Mononuclear cell (primary cell): ENCODE measurements around the gene FGF19. TPM values are rescaled to one million over a fixed set of nuclear protein-coding genes. Genes with fewer than 3 reads are reported as not detected.

Source experiments
- H3K27me3 ChIP-seq: 2 replicates; pipeline ENCODE4 v1.6.0; 2011; ENCODE audit warnings: low read length, control low read depth; ENCODE audit not compliant: insufficient read depth
- H3K4me1 ChIP-seq: 2 replicates; pipeline ENCODE4 v1.5.1; 2011; ENCODE audit warnings: mild to moderate bottlenecking, low read length, control low read depth; ENCODE audit not compliant: insufficient read depth
- H3K4me3 ChIP-seq: 2 replicates; pipeline ENCODE4 v1.5.1; 2011; ENCODE audit warnings: mild to moderate bottlenecking, low read length, moderate library complexity
- H3K9me3 ChIP-seq: 2 replicates; pipeline ENCODE4 v1.5.1; 2011; ENCODE audit warnings: low read depth, mild to moderate bottlenecking, control low read depth, low read length
- total RNA-seq: library from RNA; depleted of rRNA; stranded (reverse); fragments of >200 nt; gene quantifications from one replicate; pipeline ENCODE4 v1.2.3, GENCODE V29; 2012

The FGF19 gene
- total RNA-seq, 1 donor, result not detected

DNA sequence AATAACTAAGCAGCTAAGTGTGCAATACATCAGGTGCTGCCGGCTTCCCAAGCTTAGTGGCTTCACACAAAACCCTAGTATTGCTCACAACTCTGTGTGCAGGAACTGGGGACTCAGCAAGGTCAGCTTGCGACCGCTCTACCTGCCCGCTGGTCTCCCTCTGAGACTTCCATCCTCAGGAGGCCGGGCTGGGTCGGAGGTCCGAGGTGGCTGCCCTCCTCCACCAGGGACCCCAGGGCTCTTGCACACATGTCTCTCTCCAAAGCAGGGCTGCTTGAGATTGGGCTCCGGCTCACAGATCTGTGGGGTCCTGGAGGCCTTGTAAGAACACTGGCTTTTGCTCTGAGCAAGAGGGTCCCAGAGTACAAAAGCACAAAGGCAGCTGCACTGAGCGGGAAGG is 25.4 kb upstream of the FGF19 start:
- no peak overlapping the region for H3K4me3 ChIP-seq
- no peaks in the 10 kb centered on the region for H3K4me1 ChIP-seq
- no peaks in the 10 kb centered on the region for H3K9me3 ChIP-seq
- no peaks in the 10 kb centered on the region for H3K27me3 ChIP-seq

DNA sequence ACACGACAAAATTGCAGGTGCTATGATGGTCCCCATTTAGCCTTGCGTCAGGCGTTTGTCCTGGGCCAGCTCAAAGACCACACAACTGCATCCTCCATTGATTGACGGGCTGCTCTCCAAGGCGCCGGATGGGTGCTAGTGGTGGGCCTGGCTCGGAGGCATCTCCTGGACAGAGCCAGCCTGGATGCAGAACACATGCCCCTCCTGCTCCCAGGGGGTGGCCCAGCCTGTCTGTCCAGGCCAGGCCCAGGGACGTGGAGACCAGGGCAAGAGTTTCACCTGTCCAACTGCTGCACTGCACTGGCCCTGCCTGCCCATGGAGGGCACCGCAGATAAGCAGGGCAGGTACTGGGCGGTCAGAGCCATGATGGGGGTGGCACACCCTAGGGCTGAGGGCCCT is 23.4 kb upstream of the FGF19 start:
- H3K27me3 ChIP-seq, result no peaks in the 10 kb centered on the region
- H3K4me1 ChIP-seq, result no peaks in the 10 kb centered on the region
- no peak overlapping the region for H3K4me3 ChIP-seq
- H3K9me3 ChIP-seq, result no peaks in the 10 kb centered on the region

DNA sequence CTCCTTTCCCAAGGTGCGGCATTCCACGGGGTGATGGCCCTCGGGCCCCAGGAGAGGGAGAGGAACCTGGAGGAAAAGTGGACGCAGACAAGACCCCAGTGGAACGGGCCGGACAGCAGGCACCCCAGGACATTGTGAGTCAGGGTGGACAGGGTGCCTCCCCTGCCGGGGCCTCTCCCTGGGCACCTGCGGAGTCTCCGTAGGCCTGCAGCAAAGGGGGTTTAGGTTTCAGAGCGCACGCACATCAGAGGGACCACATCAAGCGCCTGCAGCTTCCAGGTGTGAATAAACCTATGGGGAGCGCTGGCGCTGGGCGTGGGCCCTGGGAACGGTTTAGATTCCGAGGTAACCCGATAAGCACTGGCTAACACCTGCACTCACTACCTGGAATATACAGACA is 22.7 kb upstream of the FGF19 start:
- Histone ChIP-seq H3K4me1 (no peaks in the 10 kb centered on the region), H3K4me3 (no peak overlapping the region), H3K27me3 (peaks cover under 1% of the 10 kb centered on the region), H3K9me3 (no peaks in the 10 kb centered on the region)

DNA sequence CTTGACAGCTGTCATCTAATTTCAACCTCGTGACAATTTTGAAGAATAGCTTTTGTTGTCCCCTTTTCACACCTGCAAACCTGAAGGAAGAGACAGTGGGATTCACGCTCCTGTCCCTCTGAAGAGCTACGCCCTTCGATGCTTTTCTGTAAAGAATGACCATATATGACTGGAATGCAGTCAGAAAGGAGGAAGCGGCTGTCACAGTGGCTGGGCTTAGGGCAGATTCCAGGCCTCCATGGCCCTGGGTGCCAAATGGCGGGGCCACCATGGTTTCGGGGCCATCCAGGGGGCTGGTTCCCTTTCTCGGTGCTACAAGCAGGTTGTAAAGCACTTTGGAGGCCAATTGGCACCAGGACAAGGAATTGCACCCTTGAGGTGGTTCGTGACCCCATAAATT is 22.2 kb upstream of the FGF19 start:
- Histone ChIP-seq H3K4me3 (no peak overlapping the region), H3K4me1 (no peaks in the 10 kb centered on the region), H3K27me3 (peaks cover 5% of the 10 kb centered on the region), H3K9me3 (no peaks in the 10 kb centered on the region)

DNA sequence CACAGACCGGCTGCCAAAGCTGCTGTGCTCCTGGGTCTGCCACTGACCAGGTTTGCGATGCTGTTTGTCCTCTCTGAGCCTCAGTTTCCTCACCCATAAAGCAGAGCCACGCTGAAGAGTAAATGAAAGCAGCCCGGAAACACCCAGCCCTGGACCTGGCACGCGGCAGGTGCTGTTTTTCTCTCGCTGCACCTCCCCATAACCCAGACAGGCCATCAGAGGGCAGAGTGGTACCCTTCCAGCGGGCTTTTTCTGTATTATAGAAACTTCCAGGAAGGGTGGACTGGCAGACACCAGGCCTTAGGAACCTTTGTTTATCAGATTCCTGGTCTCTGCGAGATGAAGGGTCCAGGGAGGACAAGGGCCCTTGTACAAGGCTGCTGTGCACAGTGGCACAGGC is 17.9 kb upstream of the FGF19 start:
- peaks cover 15% of the 10 kb centered on the region for H3K27me3 ChIP-seq

DNA sequence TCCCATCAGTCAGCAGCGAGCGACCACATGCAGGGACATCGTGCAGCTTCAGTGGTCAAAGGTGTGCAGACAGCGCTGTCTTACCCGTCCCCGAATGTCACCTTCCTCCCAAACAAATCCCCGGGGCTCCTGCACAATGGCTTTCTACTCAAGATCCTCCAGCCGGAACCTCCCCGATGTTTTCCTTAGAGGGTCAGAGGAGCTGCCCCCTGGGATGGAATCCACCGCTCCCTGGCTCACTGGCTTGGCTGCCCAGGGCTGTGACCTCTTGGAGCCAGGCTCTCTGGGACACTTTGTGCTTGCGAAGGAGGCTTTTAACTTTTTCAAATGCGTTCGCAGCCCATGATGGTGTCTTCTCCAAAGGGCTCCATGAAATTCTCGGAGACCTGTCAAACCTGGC is 17.3 kb upstream of the FGF19 start:
- H3K9me3 ChIP-seq, result no peaks in the 10 kb centered on the region
- H3K4me3 ChIP-seq, result no peak overlapping the region
- no peaks in the 10 kb centered on the region for H3K4me1 ChIP-seq
- H3K27me3 ChIP-seq, result peaks cover 15% of the 10 kb centered on the region

More for the DNA sequence above, 17.9 kb upstream of the FGF19 start:
- H3K4me1 ChIP-seq, result no peaks in the 10 kb centered on the region
- H3K9me3 ChIP-seq, result no peaks in the 10 kb centered on the region
- no peak overlapping the region for H3K4me3 ChIP-seq

DNA sequence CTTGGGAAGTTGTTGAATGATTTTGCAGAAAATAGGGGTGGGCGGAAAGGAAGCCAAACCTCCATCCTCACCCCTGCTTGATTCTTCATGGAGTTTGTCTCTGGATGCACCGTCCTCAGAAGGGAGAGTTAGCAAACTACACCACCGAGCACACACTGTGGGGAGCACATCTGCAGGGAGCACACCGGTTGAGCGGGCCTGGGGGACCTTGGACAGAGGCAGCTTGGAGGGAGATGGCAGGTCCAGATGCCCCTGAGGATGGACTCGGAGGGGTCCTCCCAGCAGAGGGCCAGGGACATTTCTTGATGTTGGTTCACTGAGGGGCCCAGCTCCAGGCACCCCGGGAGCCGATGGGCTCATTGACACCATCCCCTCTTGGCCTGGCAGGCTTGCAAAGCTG is 15.1 kb upstream of the FGF19 start:
- Histone ChIP-seq H3K9me3 (no peaks in the 10 kb centered on the region), H3K4me3 (no peak overlapping the region), H3K27me3 (peaks cover 15% of the 10 kb centered on the region), H3K4me1 (no peaks in the 10 kb centered on the region)

DNA sequence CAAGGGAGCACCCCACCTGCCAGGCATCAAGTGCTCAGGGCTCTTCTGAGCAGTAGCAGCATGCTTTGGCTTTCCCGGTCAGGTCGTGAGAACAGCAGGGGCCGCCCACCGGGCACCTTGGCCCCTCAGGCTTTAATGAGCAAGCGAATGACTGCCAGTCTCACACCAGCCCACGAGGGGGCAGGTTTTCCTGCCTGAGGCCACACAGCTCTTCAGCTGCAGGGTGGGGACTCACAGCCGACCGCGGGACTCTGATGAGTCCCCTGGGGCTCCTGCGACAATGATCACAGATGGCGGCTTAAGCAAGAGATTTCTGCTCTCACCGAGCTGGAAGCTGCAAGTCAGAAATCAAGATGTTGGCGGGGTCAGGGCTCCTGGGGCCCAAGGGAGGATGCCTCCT is 14.3 kb upstream of the FGF19 start:
- Histone ChIP-seq H3K9me3 (no peaks in the 10 kb centered on the region), H3K4me3 (no peak overlapping the region), H3K27me3 (peaks cover 15% of the 10 kb centered on the region), H3K4me1 (no peaks in the 10 kb centered on the region)

DNA sequence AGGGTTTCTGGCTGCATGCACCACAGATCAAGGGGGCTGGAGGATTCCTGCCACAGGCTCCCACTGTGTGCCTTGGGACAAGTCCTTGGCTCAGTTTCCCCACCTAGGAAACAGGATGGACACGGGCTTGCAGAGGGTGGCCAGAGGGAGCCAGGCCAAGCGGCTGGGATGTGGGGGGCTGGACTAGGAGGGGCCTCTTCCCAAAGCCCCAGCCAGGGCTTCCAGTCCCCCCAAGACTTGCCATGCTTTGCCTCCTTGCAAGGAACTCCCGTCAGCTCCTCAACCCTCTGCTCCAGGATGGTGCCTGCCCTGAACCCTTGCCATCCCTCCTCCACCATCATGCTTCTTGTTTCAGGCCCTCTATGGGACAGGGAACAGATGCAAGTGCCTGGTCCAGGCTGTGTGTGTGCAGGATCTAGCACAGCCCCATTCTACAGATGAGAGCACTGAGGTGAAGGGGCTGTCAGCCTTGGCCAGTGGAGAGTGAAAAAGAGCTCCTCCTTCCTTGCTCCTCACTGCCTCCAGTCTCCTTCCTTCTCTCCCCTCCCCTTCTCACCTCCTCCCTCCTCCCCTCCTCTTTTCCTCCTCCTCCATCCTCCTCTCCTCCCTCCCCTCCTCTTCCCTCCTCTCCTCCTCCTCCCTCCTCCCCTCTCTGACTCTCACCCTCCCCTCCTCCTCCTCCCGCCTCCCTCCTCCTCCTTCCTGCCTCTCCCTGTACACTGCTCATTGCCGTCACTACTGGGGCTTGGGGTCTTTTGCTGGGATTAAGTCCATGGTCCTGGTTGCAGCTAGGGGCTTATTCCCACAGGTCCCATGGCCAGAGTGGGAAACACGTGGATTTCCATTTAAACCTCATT is 13.3 kb upstream of the FGF19 start:
- H3K27me3 ChIP-seq, result peaks cover 15% of the 10 kb centered on the region
- no peaks in the 10 kb centered on the region for H3K9me3 ChIP-seq
- H3K4me1 ChIP-seq, result peaks cover 7% of the 10 kb centered on the region
- no peak overlapping the region for H3K4me3 ChIP-seq

DNA sequence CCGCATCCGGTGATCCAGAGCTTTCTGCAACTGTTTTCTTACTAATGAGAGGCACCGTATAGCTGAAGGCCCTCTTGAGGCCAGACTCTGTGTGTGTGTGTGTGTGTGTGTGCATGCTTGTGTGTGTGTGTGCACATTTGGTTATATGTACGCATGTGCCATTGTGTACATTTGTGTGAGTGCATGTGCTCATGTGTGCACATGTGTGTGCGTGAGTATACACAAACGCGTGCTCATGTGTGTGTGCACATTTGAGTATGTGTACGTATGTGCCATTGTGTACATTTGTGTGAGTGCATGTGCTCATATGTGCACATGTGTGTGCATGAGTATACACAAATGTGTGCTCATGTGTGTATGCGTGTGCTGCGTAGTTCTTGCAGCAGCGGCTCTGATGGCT is 12.3 kb upstream of the FGF19 start:
- Histone ChIP-seq H3K9me3 (no peaks in the 10 kb centered on the region), H3K4me1 (peaks cover 12% of the 10 kb centered on the region), H3K27me3 (peaks cover 11% of the 10 kb centered on the region), H3K4me3 (no peak overlapping the region)

DNA sequence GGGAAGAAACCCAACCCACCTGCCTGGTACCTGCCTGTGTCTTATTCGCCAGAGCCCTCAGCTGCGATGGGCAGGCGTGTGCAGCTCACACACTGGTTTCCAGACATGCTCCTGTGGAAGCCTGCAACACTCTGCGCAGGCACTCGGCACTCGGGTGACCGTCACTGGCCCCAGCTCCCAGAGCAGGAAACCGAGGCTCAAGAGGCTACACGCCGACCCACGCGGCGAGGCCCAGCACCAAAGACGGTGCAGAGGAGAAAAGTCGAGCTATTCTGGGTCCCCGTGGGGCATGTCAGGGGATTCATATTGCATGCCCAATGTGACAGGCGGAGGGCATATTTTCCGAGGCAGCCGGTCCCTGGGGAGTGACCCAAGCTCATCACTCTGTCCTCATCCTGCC is 11.6 kb upstream of the FGF19 start:
- H3K4me1 ChIP-seq, result peaks cover 12% of the 10 kb centered on the region
- no peaks in the 10 kb centered on the region for H3K9me3 ChIP-seq
- no peak overlapping the region for H3K4me3 ChIP-seq
- H3K27me3 ChIP-seq, result peaks cover 9% of the 10 kb centered on the region

DNA sequence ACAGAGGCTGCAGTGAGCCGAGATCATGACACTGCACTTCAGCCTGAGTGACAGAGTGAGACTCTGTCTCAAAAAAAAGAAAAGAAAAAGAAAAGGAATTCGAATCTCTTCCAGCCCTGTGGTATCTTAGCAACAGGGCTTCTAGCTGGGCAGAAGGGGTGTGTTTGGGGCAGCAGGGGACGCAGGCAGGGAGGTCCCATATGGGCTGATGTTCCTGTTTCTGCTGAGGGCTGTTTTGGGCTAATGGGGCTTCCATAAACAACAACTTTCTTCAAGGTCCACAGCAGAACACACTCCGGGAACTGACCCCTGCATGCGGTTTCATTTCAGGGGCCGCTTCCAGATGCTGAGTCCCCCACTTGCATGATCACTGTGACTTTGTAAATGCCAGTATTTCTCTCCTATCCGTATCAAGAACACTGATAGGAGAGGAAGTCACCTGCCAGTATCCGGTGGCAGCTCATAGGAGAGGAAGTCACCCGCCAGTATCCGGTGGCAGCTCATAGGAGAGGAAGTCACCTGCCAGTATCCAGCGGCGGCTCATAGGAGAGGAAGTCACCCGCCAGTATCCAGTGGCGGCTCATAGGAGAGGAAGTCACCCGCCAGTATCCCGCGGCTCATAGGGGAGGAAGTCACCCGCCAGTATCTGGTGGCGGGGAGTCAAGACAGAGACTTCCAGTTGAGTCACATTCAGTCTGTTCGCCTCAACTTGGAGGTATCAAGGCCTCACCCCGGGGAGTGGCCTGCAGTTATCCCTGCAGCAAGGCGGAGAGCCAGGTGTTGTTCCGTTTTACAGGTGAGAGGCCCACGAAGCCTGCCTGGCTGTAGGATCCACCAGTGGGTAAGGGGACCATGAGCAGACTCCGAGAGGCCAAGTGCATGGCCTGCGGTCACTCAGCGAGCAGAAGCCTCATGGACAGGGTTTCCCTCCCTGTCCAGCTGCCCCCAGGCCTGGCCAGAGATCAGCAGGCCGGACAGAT is 8.3 kb upstream of the FGF19 start:
- no peaks in the 10 kb centered on the region for H3K9me3 ChIP-seq
- peaks cover 12% of the 10 kb centered on the region for H3K4me1 ChIP-seq
- H3K27me3 ChIP-seq, result peaks cover 4% of the 10 kb centered on the region
- H3K4me3 ChIP-seq, result no peak overlapping the region

DNA sequence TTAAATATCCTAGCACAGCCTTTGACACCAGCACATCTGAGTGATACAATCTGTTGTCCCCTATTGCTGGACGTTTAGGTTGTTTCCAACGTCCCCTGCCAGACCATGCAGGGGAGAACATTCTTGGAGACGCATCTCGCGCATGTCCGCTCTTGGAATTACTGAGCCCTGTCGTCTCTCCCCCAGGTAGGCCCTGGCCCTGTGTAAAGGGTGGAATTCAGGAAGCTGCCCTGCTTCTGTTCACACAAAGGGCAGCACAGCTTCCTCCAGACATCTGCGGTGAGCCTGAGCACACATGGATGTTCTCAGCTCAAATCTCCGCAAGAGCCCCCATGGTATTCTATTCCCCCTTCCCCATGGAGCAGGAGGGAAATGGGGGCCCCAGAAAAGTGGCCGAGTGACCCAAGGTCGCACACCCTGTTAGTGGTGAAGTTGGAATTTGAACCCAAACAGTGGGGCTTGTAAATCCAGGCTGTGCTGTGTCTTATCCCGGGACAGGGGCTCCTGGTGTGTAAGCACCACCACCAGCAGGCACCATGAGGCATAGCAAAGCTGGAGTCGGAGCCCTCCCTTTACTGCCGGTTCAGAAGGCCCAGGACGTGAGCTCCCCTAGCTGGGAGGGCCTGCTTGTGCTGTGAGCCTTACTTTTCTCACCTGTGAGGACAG is 5.0 kb upstream of the FGF19 start:
- H3K27me3 ChIP-seq, result peaks cover 32% of the 10 kb centered on the region
- H3K9me3 ChIP-seq, result no peaks in the 10 kb centered on the region
- peaks cover 12% of the 10 kb centered on the region for H3K4me1 ChIP-seq
- no peak overlapping the region for H3K4me3 ChIP-seq

DNA sequence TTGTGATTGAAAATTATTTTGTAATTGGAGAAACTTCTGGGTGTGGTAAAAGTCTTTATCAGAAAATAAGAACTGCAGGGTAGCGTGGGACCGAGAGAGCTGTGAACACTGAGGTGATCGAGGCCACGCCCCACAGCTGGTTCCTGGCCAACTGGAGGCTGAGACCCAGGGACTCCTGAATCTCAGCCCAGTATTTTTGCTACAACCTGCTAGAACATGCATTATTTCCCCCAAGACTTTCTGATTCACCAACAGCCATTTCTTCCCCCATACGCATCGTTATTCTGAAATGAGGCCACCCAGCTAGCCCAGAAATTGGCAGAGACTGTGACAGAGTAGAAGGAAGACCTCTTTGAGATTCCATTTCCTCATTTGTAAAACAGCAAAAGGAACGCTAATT is 3.4 kb upstream of the FGF19 start:
- Histone ChIP-seq H3K27me3 (peaks cover 42% of the 10 kb centered on the region), H3K4me3 (no peak overlapping the region), H3K9me3 (no peaks in the 10 kb centered on the region), H3K4me1 (peaks cover 6% of the 10 kb centered on the region)
